ENCODE data around the gene GNA12. TPM values are rescaled to one million over a fixed set of nuclear protein-coding genes. Genes with fewer than 3 reads are reported as not detected.

Gene GNA12
- total and polyA plus RNA-seq, 9 of the 15 experiments (the other 6 are each of a cell fraction or from before 2014, with no cell fraction given): 0.65 to 32.7 (median 9.6) TPM

DNA sequence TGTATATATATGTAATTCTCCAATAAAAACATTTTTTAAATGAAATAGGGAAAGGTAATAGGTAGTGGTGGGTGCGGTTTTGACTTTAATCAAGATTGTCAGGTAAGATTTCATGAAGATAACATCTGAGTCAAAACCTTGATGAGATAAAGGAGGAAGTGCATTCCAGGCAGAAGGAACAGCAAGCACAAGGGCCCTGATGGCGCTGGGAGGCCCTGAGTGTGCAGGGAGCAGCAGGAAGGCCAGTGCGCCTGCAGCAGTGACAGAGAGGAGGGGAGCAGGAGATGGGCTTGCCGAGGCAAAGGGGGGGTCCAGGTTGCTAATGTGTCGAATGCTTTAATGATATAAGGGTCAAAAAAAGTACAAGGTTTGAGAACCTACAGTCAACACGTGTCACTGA, 69.8 kb downstream of the GNA12 start:
- intact Hi-C loops (cut with micrococcal nuclease): no loop called here
- TF ChIP-seq CTBP1 (IDR thresholded peaks at IDR 0.05; ENCODE audit: borderline replicate concordance) (no peak), ZNF695 (CRISPR knock-in tag; IDR thresholded peaks at IDR 0.05) (no peak), RBM25 (IDR thresholded peaks at IDR 0.05; ENCODE audit: low read depth, low read length, severe bottlenecking) (no peak), ZNF124 (CRISPR knock-in tag; IDR thresholded peaks at IDR 0.05) (no peak), ZBTB7A (IDR thresholded peaks at IDR 0.05; ENCODE audit: borderline replicate concordance, control insufficient read depth, low read depth, low read length) (no peak), LCOR (CRISPR knock-in tag; IDR thresholded peaks at IDR 0.05) (no peak), BCOR (IDR thresholded peaks at IDR 0.05) (no peak)
- TF ChIP-seq, protein P1, sequence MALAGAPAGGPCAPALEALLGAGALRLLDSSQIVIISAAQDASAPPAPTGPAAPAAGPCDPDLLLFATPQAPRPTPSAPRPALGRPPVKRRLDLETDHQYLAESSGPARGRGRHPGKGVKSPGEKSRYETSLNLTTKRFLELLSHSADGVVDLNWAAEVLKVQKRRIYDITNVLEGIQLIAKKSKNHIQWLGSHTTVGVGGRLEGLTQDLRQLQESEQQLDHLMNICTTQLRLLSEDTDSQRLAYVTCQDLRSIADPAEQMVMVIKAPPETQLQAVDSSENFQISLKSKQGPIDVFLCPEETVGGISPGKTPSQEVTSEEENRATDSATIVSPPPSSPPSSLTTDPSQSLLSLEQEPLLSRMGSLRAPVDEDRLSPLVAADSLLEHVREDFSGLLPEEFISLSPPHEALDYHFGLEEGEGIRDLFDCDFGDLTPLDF (CRISPR knock-in tag; IDR thresholded peaks at IDR 0.05): no peak
- TF ChIP-seq, protein P2, sequence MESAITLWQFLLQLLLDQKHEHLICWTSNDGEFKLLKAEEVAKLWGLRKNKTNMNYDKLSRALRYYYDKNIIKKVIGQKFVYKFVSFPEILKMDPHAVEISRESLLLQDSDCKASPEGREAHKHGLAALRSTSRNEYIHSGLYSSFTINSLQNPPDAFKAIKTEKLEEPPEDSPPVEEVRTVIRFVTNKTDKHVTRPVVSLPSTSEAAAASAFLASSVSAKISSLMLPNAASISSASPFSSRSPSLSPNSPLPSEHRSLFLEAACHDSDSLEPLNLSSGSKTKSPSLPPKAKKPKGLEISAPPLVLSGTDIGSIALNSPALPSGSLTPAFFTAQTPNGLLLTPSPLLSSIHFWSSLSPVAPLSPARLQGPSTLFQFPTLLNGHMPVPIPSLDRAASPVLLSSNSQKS (CRISPR knock-in tag; IDR thresholded peaks at IDR 0.05): no peak
- TF ChIP-seq, protein P3, sequence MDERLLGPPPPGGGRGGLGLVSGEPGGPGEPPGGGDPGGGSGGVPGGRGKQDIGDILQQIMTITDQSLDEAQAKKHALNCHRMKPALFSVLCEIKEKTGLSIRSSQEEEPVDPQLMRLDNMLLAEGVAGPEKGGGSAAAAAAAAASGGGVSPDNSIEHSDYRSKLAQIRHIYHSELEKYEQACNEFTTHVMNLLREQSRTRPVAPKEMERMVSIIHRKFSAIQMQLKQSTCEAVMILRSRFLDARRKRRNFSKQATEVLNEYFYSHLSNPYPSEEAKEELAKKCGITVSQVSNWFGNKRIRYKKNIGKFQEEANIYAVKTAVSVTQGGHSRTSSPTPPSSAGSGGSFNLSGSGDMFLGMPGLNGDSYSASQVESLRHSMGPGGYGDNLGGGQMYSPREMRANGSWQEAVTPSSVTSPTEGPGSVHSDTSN (CRISPR knock-in tag; IDR thresholded peaks at IDR 0.05; ENCODE audit: low read depth): no peak
- TF ChIP-seq, protein P3 (tag; conservative IDR thresholded peaks at IDR 0.05; ENCODE audit: low read depth): no peak
- CTCF ChIA-PET (ENCODE audit: low intra/inter-chr PET ratio): no interaction called here

More for the DNA sequence above, 69.8 kb downstream of the GNA12 start:
- Histone ChIP-seq H3K79me2 (ENCODE audit: control insufficient read depth, insufficient read depth, low read length) (peaks cover 11% of the 10 kb centered on the region; the same call in 2 of the 3 replicates), H3K27ac (ENCODE audit: extremely low read depth, low read depth, low read length) (no peak overlapping the region), H2AFZ (ENCODE audit: low read depth, low read length) (no peak overlapping the region), H3K4me1 (replicated peaks in 1 of 2; ENCODE audit: control insufficient read depth in 2 of 2, insufficient read depth in 2 of 2, low read length in 2 of 2) (peaks cover 11 to 15% of the 10 kb centered on the region in 2 experiments), H3K9ac (ENCODE audit: insufficient read depth in 1 of 2, low read depth in 2 of 2, low read length in 2 of 2) (0 out of 4 replicates have a peak overlapping the region, but pooled peaks of 1 of the 2 experiments have one; percentile 47), H3K9me1 (ENCODE audit: control insufficient read depth, insufficient read depth, low read length) (no peaks in the 10 kb centered on the region), H4K20me1 (replicated peaks; ENCODE audit: control insufficient read depth, insufficient read depth, low read length) (no peaks in the 10 kb centered on the region), H3K36me3 (ENCODE audit: control insufficient read depth, insufficient read depth, low read length) (no peaks in the 10 kb centered on the region; the same call in 2 of the 3 replicates), H3K27me3 (ENCODE audit: control insufficient read depth in 2 of 2, insufficient read depth in 2 of 2, low read length in 2 of 2) (no peaks in the 10 kb centered on the region), H3K4me2 (ENCODE audit: insufficient read depth, low read length) (no peak overlapping the region), H3K4me3 (no peak overlapping the region), H3K9me3 (replicated peaks; ENCODE audit: control insufficient read depth, insufficient read depth, low read depth, low read length) (no peaks in the 10 kb centered on the region)
- no peak for DNase-seq (ENCODE audit: extremely low read depth in 1 of 4, low spot score in 3 of 4)
- no TSS peak for BruUV-seq (replicated peaks)
- no peak for FAIRE-seq
- in situ Hi-C loops (cut with MboI): no loop called here
- no peak for ATAC-seq
- POLR2A ChIA-PET: interaction anchor here (1.1 kb wide), 1 partner anchor 11 kb away, joined by 4 read pairs; no protein-coding TSS in a partner anchor
- WGBS (ENCODE audit: insufficient coverage, low coverage, missing lambda C conversion rate): 46% methylated on average over 6 of the region's 6 CpGs

Measured in K562 (cell line).